GM19043 (cell line): ENCODE measurements around the gene FOXK1.

Source experiments
- ATAC-seq: cut with Tn5 transposase; IDR thresholded peaks from one replicate; pipeline ENCODE4 v1.9.1; 2021; ENCODE audit warnings: low read depth; ENCODE audit not compliant: unreplicated experiment

The FOXK1 gene

DNA sequence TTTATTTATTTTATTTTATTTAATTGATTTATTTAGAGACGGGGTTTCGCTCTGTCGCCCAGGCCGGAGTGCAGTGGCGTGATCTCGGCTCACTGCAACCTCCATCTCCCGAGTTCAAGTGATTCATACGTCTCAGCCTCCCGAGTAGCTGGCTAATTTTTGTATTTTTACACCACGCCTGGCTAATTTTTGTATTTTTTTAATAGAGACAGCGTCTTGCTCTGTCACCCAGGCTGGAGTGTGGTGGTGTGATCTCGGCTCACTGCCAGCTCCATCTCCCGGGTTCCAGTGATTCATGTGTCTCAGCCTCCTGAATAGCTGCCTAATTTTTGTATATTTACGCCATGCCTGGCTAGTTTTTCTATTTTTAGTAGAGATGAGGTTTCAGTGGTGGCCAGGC lies 127.6 kb downstream of the FOXK1 start:
- ATAC-seq: no peak

DNA sequence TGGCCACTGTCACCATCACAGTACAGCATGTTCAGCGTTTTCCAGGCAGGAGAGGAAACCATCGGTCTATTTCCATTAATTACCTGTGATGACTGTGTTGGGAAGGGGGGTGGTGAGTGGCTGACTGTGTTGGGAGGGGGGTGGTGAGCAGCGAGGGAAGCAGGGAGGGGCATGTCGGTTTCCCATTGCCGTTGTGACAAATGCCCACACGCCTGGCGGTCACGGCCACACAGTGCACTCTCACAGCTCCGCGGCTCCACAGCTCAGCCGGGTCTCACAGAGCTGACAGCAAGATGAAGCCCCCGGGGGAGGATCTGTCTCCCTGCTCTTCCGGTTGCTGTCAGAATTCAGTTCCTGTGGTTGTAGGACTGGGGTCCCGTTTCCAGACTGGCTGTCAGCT lies 132.3 kb downstream of the FOXK1 start:
- ATAC-seq: no peak

DNA sequence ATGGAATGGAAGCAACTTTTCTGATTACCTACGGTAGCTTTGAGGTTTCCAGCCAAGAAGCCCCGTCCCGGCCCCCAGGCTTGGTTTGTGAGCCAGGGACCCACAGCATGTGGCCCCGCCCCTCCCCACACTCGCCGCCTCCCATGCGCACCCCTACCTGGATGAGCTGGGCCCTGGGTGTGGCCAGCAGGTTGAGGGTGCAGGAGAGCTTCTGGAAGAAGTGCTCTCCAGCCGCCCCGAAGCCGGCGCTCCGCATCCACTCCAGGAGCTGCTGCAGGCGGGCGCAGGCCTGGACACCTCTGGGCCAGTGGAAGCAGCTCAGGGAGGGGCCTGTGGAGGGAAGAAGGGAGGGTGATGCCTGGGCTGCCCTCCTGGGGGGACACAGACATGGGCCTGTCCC lies 133.0 kb downstream of the FOXK1 start:
- ATAC-seq: no peak

DNA sequence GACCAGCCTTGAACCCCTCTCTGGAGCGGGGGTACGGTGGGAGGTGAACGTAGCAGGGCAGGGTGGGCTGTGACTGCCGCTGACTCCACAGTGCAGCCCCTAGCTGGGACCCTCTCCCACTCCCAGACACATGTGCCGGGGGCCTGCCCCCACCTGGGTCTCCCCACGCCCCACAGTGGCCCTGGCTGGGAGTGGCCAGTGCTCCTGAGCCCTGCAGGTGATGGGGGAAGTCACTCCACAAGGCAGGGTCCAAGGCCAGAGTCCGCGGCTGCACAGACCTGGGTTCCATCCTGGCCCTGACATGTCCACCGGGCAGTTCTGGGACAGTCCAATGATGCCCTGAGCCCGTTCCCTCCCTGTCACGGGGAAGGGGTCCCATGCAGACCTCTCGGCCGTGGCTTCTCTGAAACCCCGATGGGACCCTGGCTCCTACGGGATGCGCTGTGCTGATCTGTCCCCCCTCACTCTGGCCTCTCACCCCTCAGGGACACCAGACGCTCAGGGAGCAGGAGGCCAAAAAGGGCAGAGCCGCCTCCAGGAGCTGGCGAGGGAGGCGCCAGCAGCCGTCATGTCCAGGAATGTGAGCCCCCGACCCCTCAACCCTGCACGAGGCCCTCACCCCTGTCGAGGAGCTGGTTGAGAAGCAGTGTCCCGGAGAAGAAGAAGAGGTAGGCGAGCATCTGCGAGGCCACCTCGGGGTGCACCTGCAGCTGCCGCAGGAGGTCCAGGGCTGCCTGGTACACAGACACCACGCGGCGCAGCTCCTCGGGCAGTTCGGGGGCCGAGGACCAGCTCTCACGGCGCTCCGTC lies 133.7 kb downstream of the FOXK1 start:
- ATAC-seq: no peak

DNA sequence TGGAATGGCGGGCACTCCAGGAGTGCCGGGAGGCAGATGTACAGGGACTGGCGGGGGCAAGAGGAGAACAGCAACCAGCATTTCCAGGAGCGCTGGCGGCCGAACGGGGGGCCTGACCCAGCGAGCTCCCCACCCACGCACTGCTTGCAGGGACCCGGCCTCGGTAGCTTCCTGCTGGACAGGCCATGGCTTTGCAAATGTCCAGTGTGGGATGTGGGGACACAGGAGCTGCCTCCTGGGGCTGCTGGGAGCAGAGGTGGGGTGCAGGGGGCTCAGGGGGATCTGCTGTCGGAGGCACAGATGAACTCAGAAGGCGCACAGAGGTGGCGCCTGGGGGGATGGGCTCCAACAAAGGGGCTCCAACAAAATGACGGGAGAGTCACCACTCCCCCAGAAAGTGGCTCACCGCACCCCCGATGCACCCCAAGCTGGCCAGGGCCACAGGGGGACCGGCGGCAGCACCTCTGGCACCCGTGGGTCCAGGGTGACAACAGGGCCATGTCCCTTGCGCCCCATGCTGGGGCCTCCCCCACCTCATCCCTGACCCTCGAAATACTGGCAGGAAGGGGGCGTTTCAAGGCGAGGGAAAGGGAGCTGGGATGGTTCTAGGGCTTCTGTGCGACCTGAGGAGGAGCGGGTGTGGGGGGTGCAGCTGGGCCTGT lies 134.5 kb downstream of the FOXK1 start:
- no peak for ATAC-seq

DNA sequence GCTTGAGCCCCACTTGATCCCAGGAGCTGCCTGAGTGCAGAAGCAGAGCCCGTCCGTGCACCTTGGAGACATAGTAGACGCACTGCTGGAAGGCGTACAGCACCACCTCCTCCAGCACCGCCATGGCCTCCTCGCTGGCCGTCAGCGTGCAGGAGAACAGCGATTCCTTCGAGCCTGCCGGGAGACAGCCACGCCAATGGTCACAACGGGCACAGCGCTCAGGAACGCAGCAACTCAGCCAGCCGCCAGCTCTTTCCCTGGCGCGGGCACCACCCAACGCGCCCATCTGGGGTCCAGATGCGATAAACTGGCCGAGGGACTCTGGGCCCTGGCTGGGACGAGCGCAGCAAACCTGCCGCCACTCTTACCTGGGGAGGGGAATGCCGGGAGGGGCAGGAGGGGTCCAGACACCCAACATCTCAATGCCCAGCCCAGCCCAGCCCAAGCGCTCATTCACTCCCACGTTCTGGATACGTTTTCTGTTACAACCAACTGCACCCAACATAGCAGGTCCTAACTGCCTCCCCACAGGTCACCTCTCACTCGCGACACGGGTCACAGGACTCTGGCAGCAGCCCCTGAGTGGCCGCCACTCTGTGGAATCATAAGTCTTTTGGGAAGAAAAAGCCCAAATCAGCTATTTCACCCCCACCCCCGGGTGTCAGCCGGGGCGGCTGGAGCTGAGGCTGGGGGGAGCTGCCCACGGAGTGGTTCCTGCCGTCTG lies 135.2 kb downstream of the FOXK1 start:
- no peak for ATAC-seq

DNA sequence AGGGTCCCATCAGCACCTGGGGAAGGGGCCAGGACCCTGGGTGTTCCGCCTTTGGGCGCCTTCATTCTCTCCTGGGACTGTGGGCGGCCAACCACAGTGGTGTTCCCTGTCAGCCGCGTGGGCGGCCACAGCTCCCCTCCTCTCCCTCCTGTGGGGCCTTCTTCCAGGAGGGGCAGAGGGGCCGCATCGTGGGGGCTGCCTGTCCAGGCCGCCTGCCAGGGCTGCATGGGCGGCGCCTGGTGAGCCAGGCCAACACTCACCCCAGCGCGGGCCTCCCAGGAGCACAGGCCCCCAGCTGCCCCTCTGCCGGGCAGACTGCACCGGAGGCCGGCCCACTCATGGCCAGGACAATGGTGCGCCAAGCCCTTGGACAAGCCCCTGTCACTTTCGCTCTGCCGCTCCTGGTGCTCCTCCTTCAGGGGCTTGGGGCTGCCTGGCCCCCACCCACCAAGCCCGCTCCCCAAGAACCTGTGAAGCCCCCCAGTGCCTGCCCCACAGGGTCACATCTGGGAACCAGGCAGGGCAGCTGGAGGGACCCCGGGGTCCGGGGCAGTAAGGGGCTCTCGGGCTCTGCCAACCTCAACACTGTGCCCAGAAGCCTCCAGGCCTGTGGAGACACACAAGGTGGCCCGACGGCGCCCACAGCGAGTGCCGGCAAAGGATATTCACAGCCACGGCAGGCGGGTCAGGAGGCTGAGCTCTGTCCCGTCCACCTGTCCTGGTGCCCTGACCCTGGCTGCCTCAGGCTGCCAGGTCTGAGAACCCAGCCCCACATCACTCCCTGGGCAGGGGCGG lies 136.1 kb downstream of the FOXK1 start:
- no peak for ATAC-seq

DNA sequence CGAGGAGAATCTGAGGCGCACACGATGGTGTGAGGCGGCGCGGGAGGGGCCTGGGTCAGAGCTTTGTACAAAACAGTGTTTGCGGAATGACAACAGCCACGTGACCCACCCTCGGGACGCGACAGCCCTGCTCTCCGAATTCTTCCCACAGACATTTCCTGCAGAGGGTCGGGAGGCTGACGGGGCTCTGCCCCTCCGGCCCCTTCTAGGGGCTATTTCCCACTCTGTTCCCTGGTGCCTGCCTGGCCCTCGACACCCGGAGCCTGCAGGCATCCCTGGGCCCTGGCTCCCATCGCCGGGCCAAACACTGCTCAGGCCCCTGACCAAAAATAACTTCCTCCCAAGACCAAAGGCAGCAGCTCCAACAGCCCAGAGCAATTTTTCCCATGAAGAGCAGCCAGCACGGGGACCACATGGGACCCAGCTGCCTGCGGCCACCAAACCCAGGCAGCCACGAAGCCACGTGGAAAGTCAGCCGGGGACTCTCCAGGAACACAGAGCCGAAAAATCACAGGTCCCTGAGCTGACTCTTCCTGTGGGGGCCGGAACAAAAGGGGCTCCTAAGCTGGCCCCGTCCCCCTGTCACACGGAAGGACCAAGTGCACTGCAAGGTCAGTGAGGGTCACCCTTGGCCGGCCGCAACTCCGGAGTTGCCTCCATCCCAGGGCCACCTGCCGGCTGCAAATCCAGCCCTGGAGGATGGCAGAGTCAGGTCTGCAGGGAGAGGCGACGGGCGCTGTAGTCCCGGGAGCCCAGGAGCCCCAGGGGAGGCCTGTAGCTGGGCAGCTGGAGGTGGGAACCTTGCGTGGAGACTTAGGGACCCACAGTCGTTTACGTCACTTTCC lies 137.7 kb downstream of the FOXK1 start:
- ATAC-seq: no peak

DNA sequence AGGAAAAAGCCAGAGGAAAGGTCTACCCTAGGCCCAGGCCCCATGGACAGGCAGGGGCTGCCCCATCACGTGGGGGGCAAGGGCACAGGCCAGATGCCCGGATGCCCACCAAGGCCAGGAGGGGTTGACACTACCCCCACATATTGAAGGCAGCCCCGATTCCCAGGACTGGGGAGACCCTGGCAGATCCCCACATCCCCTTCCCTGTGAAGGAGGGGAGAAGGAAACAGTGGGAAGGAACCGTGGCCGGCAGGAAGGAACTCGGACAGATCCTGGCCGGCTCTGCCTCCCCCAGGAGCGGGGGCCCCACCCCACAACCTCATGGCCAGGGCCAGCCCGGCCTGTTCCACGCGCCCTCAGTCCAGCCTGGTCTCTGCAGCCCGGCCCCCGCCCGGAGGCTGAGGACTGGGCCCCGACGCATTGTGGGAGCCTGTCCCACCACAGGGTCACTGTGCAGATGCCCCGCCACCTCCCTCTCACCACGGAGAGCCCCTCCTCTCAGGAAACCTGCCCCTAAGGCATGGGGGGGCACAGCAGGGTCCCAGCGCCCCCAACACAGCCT lies 138.4 kb downstream of the FOXK1 start:
- ATAC-seq: no peak
